Dermis blood vessel endothelial cell (primary cell): Measurements from ENCODE around the gene C11orf58. TPM values are rescaled to one million over a fixed set of nuclear protein-coding genes. Genes with fewer than 3 reads are reported as not detected.

ENCODE experiments used
- DNase-seq: peaks from one replicate; pipeline ENCODE4 v3.0.0; 2010
- total RNA-seq: library from RNA; depleted of rRNA; stranded (reverse); fragments of >200 nt; gene quantifications from 2 replicates; pipeline ENCODE4 v1.2.3, GENCODE V29; 2014

C11orf58 gene
- total RNA-seq, 1 donor from 2014 or later, result 210 TPM

GRCh38 chr11:16769386-16769785 is 30.9 kb downstream of the C11orf58 start:
- no peak for DNase-seq

DNA sequence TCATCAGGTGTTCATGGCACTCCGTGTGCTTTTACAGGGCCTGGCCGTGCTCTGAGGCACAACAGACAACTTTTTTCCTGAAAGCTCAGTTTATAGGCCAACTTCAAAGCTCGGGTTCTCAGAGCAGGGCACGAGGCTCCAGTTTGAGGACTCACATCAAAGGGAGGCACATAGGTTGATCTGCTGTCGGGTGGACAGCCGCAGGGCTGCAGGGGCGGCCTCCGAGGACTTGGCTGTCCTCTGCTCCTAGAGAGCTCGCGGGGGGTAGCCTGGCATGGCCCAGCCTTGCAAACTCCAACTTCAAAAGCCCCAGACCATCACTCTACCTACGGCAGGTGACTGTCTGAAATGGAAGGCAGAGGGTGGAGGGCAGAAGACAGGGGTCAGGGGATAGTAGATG is 31.6 kb downstream of the C11orf58 start:
- no peak for DNase-seq

- no peak for DNase-seq
Observed at GRCh38 chr11:16771350-16772140, 33.1 kb downstream of the C11orf58 start.

DNA sequence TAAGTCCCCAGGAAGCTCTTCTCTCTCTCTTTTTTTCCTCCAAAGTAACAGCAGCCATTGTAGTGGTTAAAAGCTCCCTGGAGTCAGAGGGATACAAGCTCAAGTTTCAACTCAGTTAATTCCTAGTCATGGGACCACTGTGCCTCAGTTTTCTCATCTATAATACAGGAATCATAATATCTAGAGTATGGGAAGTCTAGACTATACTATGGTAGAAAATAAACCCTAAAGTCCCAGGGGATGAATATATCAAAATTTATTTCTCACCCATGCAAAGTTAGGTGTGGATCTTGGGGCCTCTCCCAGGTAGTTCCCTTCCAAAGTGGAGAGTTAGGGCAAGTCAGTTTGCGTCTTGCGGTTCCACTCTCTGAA is 33.7 kb downstream of the C11orf58 start:
- no peak for DNase-seq

DNA sequence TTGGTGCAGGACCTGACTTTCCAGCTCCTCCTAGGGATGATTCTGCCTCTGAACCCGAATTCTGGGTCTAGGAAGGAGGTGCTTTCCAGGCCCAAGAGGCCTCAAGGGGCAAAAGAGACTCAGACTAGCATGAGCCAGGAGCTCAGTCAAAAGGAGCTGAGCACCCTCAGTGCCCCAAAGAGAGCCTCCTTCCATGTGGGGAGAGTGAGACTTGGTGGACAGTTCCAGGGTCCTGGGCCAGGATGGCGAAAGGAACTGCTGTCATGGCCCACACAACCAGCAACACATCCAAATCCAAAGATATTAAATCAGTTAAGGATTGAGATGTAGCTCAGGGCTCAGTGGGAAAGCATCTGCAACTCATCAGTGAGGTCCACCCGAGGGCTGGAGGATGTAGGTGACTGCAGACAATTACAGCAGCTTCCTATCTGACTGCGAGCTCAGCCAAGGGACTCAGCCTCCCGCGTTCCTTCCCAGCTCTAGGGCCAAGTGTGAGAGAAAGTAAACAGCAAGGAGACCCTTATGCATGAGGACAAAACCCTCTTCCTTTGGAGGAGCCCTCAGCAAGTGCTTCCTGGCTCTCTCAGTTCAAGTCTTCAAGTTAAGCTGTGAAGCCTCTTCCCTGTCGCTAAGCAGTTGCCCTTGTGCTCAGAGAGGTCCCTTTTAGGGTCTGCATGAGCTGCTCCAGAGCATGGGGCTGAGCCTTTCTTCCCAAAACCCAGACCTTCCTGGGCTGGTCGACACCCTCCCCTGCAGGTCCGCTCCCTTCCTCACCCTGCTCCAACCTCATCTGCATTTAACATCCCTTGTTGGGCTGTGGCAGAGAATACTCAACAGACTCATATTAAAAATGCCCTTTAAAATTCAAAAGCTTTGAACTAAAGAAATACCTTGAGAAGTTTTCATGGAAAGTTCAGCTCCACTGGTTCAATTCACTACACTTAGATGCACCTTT is 35.8 kb downstream of the C11orf58 start:
- no peak for DNase-seq

DNA sequence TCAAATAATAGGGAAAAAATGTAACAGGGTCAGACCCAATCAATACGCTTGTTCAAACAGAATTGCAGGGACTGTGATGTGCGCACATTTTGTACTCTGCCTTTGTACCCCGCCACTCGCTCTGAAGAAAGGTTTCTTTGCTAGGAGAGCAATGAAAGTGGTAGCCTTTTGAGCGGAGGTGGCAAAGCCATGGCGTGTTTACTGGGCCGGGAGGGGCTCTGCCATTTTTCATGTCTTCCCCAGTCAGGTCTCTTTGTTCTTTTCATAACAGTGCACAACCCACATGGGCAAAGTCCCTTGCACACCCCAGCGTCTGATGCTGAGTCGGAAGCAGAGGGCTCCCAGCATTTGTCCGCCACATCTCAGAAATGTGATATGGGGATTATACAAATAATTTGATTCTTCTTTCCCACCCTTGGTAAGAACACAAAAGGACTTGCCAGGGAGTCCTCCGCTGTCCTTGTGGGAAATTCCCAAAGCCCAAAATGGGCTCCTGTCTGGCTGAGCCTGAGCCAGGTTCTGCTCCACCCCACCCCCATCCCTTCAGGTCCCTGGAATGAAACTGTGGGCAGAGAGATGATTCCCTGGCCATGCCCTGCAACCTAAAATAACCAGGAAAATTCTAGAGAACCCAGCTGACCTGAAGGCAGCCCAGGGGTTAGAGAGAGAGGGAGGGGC is 36.6 kb downstream of the C11orf58 start:
- DNase-seq, result no peak

DNA sequence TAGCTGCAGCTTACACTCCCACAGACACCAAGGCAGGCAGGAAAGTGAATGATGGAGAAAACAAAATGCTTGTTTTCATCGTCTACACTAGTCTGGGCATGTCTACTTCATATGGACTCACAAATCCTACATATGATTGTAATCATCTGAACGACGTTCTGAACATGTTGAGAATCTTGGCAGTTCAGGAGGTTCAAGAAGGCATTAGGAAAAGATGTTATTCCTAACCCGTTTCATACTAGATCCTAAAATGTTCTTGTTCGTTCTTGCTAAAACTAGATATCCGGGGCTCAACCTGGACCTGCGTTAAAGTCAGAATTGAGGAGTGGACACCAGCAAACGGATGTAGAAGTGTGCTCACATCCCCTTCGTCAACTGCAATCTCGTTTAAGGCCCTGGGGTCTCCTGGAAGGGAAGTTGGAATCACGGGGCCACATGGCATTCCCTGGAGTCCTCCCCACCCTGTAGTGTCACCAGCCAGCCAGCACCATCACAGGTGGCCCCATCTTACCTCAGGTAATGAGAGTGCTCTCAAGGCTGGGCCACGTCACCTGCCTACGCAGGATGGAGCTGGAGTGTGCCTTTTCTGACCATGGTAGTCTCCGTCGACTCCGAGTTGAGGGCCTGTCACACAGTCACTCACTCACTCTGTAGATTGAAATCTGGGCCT is 37.3 kb downstream of the C11orf58 start:
- no peak for DNase-seq

GRCh38 chr11:16776711-16777612 is 38.5 kb downstream of the C11orf58 start:
- no peak for DNase-seq

DNA sequence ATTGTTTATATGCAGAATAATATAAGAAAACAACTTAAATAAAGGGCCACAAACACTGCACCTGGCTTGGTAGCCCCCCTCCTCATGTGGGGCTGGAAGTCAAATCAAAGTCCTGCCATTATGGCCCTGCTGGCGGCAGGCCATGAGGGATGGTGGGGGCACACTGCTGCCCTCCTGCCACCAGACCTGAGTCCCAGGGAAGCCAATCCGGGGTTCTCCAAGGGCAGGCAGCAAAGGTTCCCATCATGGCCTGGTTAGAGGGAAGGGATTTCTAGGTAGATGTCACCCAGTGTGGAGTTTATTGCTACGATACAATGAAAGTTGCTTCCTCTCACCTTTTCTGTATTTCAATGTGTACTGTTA is 39.1 kb downstream of the C11orf58 start:
- no peak for DNase-seq

DNA sequence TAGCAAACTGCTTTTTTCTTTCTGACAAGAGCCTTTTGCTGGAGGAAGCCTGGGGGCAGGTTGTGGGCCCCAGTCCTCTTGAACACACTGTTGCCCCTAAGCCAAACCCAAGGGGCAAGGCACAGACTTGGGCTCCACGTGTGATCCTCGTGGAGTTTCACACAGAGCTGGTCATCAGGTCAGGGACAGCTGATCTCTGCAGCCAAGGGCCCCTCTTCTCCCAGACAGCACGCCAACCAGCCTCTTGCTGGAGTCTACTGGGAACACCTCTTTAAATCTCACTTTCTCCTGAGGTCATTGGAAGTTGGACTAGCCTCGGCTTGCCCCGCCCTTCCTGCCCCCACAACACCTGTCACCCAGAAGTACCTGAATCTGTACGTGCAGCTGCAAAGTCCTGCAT is 39.8 kb downstream of the C11orf58 start:
- DNase-seq, result no peak

- no peak for DNase-seq
Observed at GRCh38 chr11:16778876-16779275, 40.4 kb downstream of the C11orf58 start.

GRCh38 chr11:16779436-16779835 is 41.0 kb downstream of the C11orf58 start:
- no peak for DNase-seq

- DNase-seq, result no peak
Observed at GRCh38 chr11:16780146-16780545, 41.7 kb downstream of the C11orf58 start.

DNA sequence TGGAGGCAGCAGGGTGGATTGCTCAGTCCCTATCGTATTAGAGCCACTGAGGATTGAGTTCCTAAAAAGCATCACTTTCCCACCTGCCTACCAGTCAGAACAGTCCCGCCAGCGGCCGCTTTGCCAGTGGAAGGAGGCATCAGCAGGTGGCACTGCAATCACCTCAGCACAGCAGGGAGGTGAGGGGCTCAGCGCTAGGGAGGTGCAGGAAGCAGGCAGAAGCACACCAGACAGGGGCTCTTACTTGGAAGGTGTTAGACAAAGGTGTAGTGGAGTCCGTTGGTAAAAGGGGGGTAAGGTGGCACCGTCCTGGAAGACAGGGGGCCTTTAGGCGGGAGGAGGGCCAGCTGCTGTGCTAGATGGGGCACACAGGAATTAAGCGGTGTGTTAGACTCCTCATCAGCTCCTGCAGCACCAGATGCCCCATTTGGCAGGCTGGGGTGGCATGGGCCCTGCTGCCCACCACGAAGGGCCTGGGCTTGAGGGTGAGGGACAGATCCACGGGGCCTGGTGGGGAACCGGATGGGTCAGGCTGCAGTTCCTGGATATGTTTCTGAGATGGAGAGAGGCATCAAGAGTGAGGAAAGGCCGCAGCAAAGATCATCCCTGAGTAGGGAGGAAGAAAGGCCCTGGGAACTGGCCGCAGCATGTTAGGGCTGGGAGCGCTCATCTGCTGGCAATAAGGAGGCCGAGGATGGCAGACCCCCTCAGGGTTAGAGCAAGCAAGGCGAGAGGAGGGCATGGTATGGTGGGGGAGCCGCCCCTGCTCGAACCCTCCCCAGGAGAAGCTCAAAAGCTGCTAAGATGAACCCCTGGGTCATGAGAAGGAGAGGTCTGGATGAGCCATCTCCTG is 42.5 kb downstream of the C11orf58 start:
- no peak for DNase-seq

- DNase-seq, result no peak
Observed at GRCh38 chr11:16781936-16782919, 43.8 kb downstream of the C11orf58 start.

DNA sequence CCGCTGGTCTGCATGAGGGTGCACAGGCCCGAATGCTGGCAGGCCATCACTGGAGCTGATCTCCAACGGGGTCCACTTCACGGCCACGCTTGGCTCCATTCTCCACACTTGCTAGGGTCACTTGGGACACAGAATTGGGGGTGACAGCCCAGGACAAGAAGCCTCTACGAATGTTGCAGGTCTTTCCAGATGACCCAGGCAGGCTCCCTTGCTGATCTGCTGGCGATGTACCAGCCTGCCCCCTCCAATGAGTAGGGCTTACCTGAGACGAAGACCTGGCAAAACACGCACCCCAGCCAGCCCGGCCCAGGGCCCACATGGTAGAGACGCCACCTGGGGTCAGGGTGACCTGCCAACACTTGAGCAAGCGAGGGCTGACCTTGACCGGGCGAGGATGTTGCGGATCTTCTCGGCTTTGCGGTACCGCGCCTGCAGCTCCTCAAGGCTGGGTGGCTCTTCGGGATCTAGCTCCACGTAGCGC is 44.9 kb downstream of the C11orf58 start:
- no peak for DNase-seq

- DNase-seq, result no peak
Observed at GRCh38 chr11:16784097-16784496, 45.6 kb downstream of the C11orf58 start.

DNA sequence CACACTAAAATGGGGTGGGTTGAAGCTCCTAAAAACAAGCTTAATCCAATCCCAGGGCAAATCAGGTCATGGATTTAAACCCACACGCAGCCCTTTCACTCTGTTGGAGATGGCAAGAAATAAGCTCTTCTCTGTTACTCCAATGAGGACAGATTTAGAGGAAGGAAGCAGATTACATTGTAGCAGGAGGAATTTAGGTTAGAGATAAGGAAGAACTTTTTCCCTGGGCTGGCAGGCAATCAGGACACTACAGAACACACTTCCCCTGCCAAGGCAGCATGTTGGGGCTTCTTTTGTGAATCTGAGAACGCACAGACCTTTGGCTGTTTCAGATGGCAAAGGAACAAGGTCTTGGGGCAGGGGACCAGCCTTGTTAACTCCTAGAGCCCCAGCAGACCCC is 46.2 kb downstream of the C11orf58 start:
- no peak for DNase-seq

GRCh38 chr11:16785520-16786128 is 47.2 kb downstream of the C11orf58 start:
- peak; percentile 87 for DNase-seq
